IMR-90 (cell line): ENCODE results near the gene DAPK3. TPM values are rescaled to one million over a fixed set of nuclear protein-coding genes. Genes with fewer than 3 reads are reported as not detected.

Source experiments
- ATAC-seq: fragments of 200-7000 bp; cut with Tn5 transposase; 2 replicates; pipeline ENCODE4 v1.9.1; 2020; ENCODE audit warnings: low read depth, mild to moderate bottlenecking, moderate library complexity
- BruUV-seq: library from RNA; stranded (reverse); fragments of 400-500 nt; replicated peaks from 2 replicates; lab custom pipeline; 2021; lab: Mats Ljungman, UMichigan
- CTCF ChIA-PET: fragments of 300-600 bp; formaldehyde crosslinking; extraction: SDS; loops from one replicate; lab custom pipeline; 2021; ENCODE audit warnings: antibody characterized with exemption; lab: Yijun Ruan, JAX
- POLR2A ChIA-PET: fragments of 300-600 bp; sonication (Branson Sonifier 250); formaldehyde crosslinking; loops from one replicate; lab custom pipeline; 2022; ENCODE audit warnings: antibody characterized with exemption; ENCODE audit not compliant: unreplicated experiment; lab: Charles Lee
- DNase-seq: peaks from one replicate; pipeline ENCODE4 v3.0.0; 2013
- H2AFZ ChIP-seq: replicated peaks from 2 replicates; pipeline ENCODE3; 2013; ENCODE audit warnings: low read length, mild to moderate bottlenecking; ENCODE audit not compliant: poor library complexity
- H2AK5ac ChIP-seq: 2 replicates; pipeline ENCODE4 v1.6.1; 2013; ENCODE audit warnings: low read depth, low read length, inconsistent platforms
- H2AK9ac ChIP-seq: replicated peaks from 2 replicates; pipeline ENCODE3; 2013; ENCODE audit warnings: mild to moderate bottlenecking, low read depth, low read length, moderate library complexity; ENCODE audit not compliant: poor library complexity
- H2BK120ac ChIP-seq: 2 replicates; pipeline ENCODE4 v1.6.1; 2013; ENCODE audit warnings: low read depth, low read length, inconsistent platforms
- H2BK15ac ChIP-seq: 3 replicates; pipeline ENCODE4 v1.6.1; 2013; ENCODE audit warnings: low read depth, low read length, inconsistent platforms
- H2BK20ac ChIP-seq: 2 replicates; pipeline ENCODE4 v1.6.1; 2013; ENCODE audit warnings: low read depth, mild to moderate bottlenecking, inconsistent platforms, low read length, moderate library complexity
- H2BK5ac ChIP-seq: 2 replicates; pipeline ENCODE4 v1.6.1; 2013; ENCODE audit warnings: mild to moderate bottlenecking, low read depth, low read length, inconsistent platforms; ENCODE audit not compliant: poor library complexity, severe bottlenecking
- H3K14ac ChIP-seq: replicated peaks from 2 replicates; pipeline ENCODE4 v1.6.1; 2013; ENCODE audit warnings: low read depth, low read length, inconsistent platforms
- H3K18ac ChIP-seq: 2 replicates; pipeline ENCODE4 v1.6.1; 2013; ENCODE audit warnings: low read depth, low read length, control low read depth
- H3K23ac ChIP-seq: 2 replicates; pipeline ENCODE4 v1.6.1; 2013; ENCODE audit warnings: low read depth, low read length, inconsistent platforms
- H3K27ac ChIP-seq: 2 replicates; pipeline ENCODE4 v1.5.1; 2013; ENCODE audit warnings: mild to moderate bottlenecking, control low read depth, low read length; ENCODE audit not compliant: insufficient read depth
- H3K27me3 ChIP-seq: 2 replicates; pipeline ENCODE4 v1.6.1; 2013; ENCODE audit warnings: low read length; ENCODE audit not compliant: control insufficient read depth, insufficient read depth
- H3K36me3 ChIP-seq: 2 replicates; pipeline ENCODE4 v1.6.1; 2013; ENCODE audit warnings: low read length, mixed read lengths; ENCODE audit not compliant: control insufficient read depth, insufficient read depth
- H3K4ac ChIP-seq: 2 replicates; pipeline ENCODE4 v1.6.1; 2013; ENCODE audit warnings: low read depth, low read length, inconsistent platforms
- H3K4me1 ChIP-seq: 2 replicates; pipeline ENCODE4 v1.6.1; 2013; ENCODE audit warnings: low read length, mixed read lengths; ENCODE audit not compliant: control insufficient read depth, insufficient read depth
- H3K4me2 ChIP-seq: 2 replicates; pipeline ENCODE4 v1.6.1; 2013; ENCODE audit warnings: low read depth, mild to moderate bottlenecking, control low read depth, low read length, moderate library complexity
- H3K4me3 ChIP-seq: 2 replicates; pipeline ENCODE4 v1.5.1; 2013; ENCODE audit warnings: low read depth, mild to moderate bottlenecking, control low read depth, low read length, moderate library complexity; ENCODE audit not compliant: insufficient read depth
- H3K56ac ChIP-seq: 2 replicates; pipeline ENCODE4 v1.6.1; 2013; ENCODE audit warnings: low read length, inconsistent platforms; ENCODE audit not compliant: insufficient read depth; ENCODE audit errors: extremely low read depth
- H3K79me1 ChIP-seq, 2 experiments: 2 replicates each; pipeline ENCODE4 v1.6.1; 2013; ENCODE audit warnings: low read length in 2 of 2, inconsistent platforms in 1 of 2, low read depth in 1 of 2
- H3K9ac ChIP-seq: 2 replicates; pipeline ENCODE4 v1.6.1; 2013; ENCODE audit warnings: low read depth, low read length, control low read depth
- H3K9me1 ChIP-seq: 2 replicates; pipeline ENCODE4 v1.6.1; 2013; ENCODE audit warnings: low read length, inconsistent platforms; ENCODE audit not compliant: insufficient read depth
- H3K9me3 ChIP-seq: 2 replicates; pipeline ENCODE4 v1.6.1; 2013; ENCODE audit warnings: low read length; ENCODE audit not compliant: control insufficient read depth, insufficient read depth
- H4K20me1 ChIP-seq: 2 replicates; pipeline ENCODE4 v1.6.1; 2013; ENCODE audit warnings: low read length, inconsistent platforms; ENCODE audit not compliant: insufficient read depth
- H4K5ac ChIP-seq: 2 replicates; pipeline ENCODE4 v1.6.1; 2013; ENCODE audit warnings: mild to moderate bottlenecking, low read depth, low read length, control low read depth
- H4K8ac ChIP-seq, 2 experiments: 2 replicates each; pipeline ENCODE4 v1.6.1; 2013; ENCODE audit warnings: low read depth in 2 of 2, low read length in 2 of 2, control low read depth in 1 of 2, inconsistent platforms in 1 of 2
- H4K91ac ChIP-seq: 2 replicates; pipeline ENCODE4 v1.6.1; 2013; ENCODE audit warnings: low read depth, low read length, inconsistent platforms; ENCODE audit not compliant: insufficient read depth
- BHLHE40 ChIP-seq: fragments of 150-350 bp; IDR thresholded peaks from 2 replicates; pipeline ENCODE4 v1.6.1; 2016; ENCODE audit warnings: mild to moderate bottlenecking, low read depth, low read length
- MAZ ChIP-seq: IDR thresholded peaks from 2 replicates; pipeline ENCODE4 v1.6.1; 2012; ENCODE audit warnings: low read depth, mild to moderate bottlenecking, low read length, improper control_type of control experiment, moderate library complexity, borderline replicate concordance
- WGBS, 2 experiments: methylation state at CpG; one replicate each; pipeline versions ENCODE4 v1.1.5 to v1.1.7; 2013; ENCODE audit warnings: missing lambda C conversion rate in 2 of 2; ENCODE audit not compliant: insufficient read length in 1 of 2; ENCODE audit errors: extremely low coverage in 2 of 2; 5-methylcytosine and 5-hydroxymethylcytosine counted together
- dilution Hi-C: fragments of 300-500 bp; cut with HindIII; formaldehyde crosslinking; loops from one replicate; pipeline ENCODE4 v1.14.3; 2018; ENCODE audit warnings: low sequenced_read_pairs; ENCODE audit not compliant: unreplicated experiment
- in situ Hi-C: fragments of 300-500 bp; cut with MboI; formaldehyde crosslinking; loops from 3 replicates; pipeline ENCODE4 v1.14.3; 2019; ENCODE audit warnings: low sequenced_read_pairs, inconsistent platforms, mixed read lengths
- intact Hi-C: fragments of 100-400 bp; cut with micrococcal nuclease; formaldehyde crosslinking; loops from 2 replicates; pipeline ENCODE4 v1.10.0; 2022
- polyA plus RNA-seq, 3 experiments: library from polyadenylated mRNA; depleted of rRNA; stranded (reverse); fragments of >200 nt; gene quantifications; 2 replicates each; pipeline ENCODE4 v1.2.3, GENCODE V29; 2012; ENCODE audit warnings: low replicate concordance in 1 of 3
- total RNA-seq: library from RNA; depleted of rRNA; stranded (reverse); fragments of >200 nt; gene quantifications from 2 replicates; pipeline ENCODE4 v1.2.3, GENCODE V29; 2012
- TF ChIP-seq, protein P1 (sequence below): fragments of 150-350 bp; IDR thresholded peaks from 2 replicates; pipeline ENCODE4 v1.6.1; 2017; ENCODE audit warnings: mild to moderate bottlenecking, antibody characterized with exemption, low read length, low read depth
- TF ChIP-seq, protein P2 (sequence below): conservative IDR thresholded peaks from 2 replicates; pipeline ENCODE4 v1.5.1; 2012; ENCODE audit warnings: mild to moderate bottlenecking, low read depth, low read length, improper control_type of control experiment

DAPK3 gene
- total and polyA plus RNA-seq, 2 of the 4 experiments (the other 2 are of a cell fraction) = 145 to 188 TPM

DNA sequence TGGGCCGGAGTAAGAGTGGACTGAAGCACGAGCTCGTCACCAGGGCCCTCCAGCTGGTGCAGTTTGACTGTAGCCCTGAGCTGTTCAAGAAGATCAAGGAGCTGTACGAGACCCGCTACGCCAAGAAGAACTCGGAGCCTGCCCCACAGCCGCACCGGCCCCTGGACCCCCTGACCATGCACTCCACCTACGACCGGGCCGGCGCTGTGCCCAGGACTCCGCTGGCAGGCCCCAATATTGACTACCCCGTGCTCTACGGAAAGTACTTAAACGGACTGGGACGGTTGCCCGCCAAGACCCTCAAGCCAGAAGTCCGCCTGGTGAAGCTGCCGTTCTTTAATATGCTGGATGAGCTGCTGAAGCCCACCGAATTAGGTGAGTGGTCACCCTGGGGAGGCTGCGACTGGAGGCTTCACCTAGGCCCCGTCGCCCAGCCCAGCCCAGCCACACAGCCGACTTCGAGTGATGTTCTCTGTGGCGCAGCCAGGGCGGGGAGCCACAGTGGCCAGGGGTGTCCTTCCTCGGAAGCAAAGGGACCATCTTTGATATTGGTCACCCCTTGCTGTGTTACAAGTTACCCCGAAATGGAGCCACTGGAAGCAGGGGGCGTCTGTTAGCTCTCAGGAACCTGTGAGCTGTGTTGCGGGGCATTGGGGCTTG is 42.2 kb upstream of the DAPK3 start:
- no peak overlapping the region for H2AFZ ChIP-seq
- H2BK120ac ChIP-seq = no peak overlapping the region
- peaks cover 22% of the 10 kb centered on the region for H3K4me1 ChIP-seq
- no peak overlapping the region for H3K4me2 ChIP-seq
- H4K8ac ChIP-seq = no peak overlapping the region
- peaks cover 95% of the 10 kb centered on the region for H4K20me1 ChIP-seq
- no peak overlapping the region for H4K5ac ChIP-seq
- dilution Hi-C loops (no loop called here), in situ Hi-C loops (no loop called here), intact Hi-C loops (no loop called here)
- H3K79me1 ChIP-seq = peaks cover 25 to 88% of the 10 kb centered on the region in 2 experiments
- H2AK9ac ChIP-seq = no peak overlapping the region
- H3K4ac ChIP-seq = no peak overlapping the region
- no peak overlapping the region for H3K9ac ChIP-seq
- no peak overlapping the region for H2BK20ac ChIP-seq
- no peak for DNase-seq
- TF ChIP-seq BHLHE40 (no peak), MAZ (no peak)
- TF ChIP-seq, protein P1, sequence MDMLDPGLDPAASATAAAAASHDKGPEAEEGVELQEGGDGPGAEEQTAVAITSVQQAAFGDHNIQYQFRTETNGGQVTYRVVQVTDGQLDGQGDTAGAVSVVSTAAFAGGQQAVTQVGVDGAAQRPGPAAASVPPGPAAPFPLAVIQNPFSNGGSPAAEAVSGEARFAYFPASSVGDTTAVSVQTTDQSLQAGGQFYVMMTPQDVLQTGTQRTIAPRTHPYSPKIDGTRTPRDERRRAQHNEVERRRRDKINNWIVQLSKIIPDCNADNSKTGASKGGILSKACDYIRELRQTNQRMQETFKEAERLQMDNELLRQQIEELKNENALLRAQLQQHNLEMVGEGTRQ = no peak
- TF ChIP-seq, protein P2, sequence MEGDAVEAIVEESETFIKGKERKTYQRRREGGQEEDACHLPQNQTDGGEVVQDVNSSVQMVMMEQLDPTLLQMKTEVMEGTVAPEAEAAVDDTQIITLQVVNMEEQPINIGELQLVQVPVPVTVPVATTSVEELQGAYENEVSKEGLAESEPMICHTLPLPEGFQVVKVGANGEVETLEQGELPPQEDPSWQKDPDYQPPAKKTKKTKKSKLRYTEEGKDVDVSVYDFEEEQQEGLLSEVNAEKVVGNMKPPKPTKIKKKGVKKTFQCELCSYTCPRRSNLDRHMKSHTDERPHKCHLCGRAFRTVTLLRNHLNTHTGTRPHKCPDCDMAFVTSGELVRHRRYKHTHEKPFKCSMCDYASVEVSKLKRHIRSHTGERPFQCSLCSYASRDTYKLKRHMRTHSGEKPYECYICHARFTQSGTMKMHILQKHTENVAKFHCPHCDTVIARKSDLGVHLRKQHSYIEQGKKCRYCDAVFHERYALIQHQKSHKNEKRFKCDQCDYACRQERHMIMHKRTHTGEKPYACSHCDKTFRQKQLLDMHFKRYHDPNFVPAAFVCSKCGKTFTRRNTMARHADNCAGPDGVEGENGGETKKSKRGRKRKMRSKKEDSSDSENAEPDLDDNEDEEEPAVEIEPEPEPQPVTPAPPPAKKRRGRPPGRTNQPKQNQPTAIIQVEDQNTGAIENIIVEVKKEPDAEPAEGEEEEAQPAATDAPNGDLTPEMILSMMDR = no peak
- POLR2A ChIA-PET = no interaction called here
- no peak overlapping the region for H3K56ac ChIP-seq
- H3K36me3 ChIP-seq = peaks cover 41% of the 10 kb centered on the region
- no peak overlapping the region for H2BK15ac ChIP-seq
- H3K18ac ChIP-seq = no peak overlapping the region
- no peak for ATAC-seq
- no peaks in the 10 kb centered on the region for H3K27me3 ChIP-seq
- no peak overlapping the region for H3K27ac ChIP-seq
- no peaks in the 10 kb centered on the region for H3K9me1 ChIP-seq
- no peak overlapping the region for H4K91ac ChIP-seq
- CTCF ChIA-PET = no interaction called here
- no TSS peak for BruUV-seq
- H3K14ac ChIP-seq = no peak overlapping the region
- no peaks in the 10 kb centered on the region for H3K9me3 ChIP-seq
- no peak overlapping the region for H3K4me3 ChIP-seq
- H2BK5ac ChIP-seq = no peak overlapping the region
- no peak overlapping the region for H3K23ac ChIP-seq
- H2AK5ac ChIP-seq = no peak overlapping the region
- 97% methylated on average over 32 of the region's 33 CpGs; no CpG with 5 or more reads in 1 of the 2 experiments for WGBS, 2 experiments
